T1000 (cell line): ENCODE data around the gene ATP23.

Source experiments
- DNase-seq: peaks from one replicate; lab custom pipeline; 2025; ENCODE audit warnings: mixed read lengths; lab: John Stamatoyannopoulos, UW

The ATP23 gene

DNA sequence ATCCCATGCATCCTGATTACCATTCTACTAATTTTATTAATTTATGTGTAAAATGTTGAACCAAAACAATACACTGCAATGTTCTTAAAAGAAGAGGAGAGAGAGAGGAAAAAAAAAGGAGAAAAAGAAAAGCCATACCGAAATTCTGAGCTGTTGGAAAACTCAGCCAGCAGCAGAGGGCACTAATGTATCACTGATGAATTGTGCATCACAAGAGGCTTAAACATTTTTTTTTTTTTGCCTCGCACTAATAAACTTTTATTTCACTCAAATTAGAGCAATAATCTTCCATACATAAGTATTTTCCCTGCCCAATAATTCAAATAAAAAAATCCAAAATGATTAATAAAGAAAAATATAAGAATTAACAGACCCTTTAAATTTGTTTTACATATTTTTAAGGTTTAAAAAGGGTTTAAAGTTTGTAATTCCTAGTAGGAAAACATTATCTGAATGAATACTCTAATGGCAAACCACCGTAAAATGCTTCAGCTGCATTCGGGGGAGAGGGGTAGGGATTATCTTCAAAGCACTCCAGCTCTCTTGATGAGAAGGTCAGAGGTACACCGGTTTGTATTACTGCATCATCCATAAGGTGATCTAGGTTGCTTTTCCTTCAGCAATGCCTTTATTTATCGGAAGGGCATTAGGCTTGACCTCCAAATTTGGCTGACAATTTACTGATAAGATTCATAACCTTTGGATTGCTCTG is 41.9 kb downstream of the ATP23 start:
- DNase-seq = no peak

DNA sequence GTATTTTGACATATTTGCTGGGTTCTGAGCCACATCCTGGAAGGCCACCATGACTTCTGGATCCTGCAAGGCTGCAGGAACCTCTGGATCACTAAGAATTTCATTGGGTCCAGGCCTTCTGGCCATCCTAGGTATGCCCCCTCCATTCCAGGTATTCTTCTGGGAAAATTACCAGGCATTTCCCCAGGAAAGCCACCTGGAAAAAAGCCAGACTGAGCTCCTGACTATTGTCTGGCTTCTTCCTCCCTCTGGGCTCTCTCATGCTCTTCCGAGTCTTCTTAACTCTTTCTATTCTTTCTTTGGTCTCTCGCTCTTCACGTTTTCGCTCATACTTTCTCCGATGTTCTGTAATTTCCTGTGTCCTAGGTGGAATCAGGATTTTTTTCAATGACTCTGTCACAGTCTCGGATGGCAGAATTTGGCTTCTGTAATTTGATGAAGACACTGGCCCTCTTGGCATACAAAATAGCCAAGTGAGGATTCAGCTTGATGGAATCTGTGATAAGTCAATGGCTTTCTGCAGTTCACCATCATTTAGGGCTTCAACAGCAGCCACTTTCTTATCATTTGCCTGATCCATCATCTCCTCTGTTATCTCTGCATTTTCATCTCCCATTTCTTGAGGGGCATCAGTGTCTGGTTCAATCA is 42.6 kb downstream of the ATP23 start:
- DNase-seq = no peak

DNA sequence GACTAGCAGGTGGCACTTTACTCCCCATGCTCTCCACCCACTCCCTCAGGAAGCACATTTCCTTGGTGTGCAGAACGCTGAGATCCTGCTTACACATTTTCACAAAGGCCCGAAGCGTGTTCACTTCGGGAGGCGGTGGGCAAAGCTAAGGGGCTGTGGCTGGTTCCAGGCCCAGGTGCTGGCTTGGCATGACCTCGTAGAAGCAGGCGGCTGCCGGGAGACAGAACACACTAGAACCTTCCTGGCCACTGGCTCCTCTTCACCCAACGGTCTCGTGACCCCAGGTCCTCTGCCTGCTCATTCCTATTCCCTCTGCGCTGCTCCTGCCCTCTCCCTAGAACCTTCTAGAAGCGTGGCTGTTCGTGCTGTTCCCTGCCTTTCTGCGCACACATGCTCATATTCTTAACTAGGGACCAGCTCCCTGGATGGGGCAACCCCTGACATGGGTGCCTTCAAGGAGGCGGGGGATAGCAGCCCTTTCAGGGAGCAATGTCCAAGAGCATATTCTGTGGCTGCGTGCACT is 43.3 kb downstream of the ATP23 start:
- no peak for DNase-seq

DNA sequence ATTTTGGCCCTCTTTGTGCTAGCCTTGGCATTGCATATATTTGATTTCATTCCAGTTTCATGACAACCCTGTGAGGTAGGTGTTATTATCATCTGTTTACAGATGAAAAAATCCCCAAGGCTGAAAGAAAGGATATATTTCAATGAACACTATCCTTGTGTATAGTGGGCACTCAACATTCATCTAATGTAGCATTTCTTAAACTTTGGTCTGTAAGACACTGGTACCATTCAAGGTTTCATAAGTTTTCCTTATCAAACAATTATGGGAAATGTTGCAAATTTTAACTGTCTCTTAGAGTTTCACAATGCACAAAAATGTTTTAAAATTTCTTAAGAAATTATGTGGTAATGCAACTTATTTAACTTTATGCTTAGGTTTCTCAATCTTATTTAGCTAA is 44.3 kb downstream of the ATP23 start:
- no peak for DNase-seq

DNA sequence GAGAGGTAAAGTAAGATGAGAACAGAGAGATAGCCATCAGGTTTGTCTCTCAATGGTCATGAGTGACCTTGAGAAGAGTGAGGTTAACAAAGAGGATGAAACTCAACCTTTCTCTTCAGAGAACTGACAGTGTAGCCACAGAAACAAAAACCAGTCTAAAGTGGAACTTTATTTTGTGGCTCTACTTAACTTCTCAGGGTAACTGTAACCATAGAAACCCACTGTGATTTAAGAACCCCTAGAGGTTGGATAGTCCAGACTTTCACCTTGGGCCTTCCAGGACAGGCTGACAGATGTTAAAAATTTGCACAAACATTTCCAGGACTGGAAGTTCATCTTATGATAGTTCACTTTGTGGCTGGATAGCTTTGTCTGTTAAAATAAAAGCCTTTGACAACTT is 48.5 kb downstream of the ATP23 start:
- DNase-seq = no peak

DNA sequence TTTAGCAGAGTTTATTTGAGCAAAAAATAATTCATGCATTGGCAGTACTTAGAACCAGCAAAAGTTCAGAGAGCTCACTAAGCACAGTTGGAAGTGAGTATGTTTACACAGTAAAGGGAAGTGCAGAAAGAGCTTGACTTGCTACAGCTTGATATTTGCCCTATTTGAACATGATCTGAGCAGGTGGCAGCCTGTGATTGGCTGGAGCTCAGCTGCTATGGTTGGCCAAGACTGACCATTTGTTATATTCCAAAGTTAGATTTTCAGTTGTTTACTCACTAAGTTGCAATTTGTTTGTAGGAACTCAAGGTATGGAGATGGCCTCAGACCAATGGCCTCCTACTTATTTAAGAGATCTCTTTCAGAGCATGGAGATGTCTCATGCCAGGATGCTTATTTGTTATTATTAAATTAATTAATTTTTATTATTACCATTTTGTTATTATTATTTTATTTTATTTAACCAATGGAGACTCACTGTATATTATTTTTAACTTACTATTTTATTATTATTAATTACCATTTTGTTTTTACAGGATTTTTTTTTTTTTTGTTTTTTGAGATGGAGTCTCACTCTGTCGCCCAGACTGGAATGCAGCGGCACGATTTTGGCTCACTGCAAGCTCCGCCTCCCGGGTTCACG is 49.0 kb downstream of the ATP23 start:
- no peak for DNase-seq

DNA sequence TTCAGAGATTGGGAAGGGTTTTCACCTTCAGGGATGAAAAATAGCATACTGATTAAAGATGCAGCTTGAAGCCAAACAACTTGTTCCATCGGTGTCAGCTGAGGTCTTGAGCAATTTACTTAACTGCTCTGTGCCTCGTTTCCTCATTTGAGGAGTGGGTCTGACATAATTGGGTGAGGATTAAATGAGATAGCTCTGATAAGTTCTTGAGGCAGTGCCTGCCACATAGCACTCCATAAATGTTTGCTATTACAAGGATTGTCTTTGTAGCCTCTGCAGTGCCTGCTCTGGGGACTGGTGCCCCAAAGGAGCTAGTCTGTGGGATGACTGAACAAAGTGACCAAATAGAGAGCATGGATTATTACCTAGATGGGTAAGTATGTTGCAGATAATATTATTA is 50.6 kb downstream of the ATP23 start:
- DNase-seq = no peak

DNA sequence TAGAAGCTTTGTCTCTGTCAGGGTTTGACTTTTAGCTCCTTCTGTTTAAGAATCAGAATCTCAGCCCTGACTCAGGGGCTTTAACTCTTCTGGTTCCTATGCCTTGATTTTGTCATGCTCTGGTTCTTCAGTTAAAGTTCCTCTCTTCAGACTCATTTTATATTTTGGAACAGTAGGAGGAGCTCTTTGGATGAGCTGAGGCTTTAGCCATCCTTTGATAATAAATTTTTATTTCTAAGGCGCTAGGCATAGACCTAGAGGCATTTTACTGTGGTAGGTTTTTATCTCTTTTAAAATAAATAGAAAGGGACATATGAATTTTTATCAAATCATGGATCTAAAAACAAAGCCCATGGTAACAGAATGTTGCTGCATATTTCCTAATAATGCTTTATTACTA is 51.7 kb downstream of the ATP23 start:
- DNase-seq = no peak

DNA sequence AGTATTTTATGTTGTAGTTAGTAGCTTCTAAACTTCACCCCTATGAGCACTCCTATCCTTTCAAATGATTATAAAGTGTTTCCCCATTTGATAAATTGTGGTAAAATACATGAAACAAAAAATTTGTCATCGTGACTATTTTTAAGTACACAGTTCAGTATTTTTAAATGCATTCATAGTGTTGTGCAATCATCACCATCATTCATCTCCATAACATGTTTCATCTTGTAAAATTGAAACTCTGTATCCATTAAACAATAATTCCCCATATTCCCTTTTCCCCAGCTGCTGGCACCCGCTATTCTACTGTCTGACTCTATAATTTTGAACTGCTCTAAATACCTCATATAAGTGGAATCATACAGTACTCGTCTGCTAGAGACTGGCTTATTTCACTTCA is 52.5 kb downstream of the ATP23 start:
- DNase-seq = no peak

DNA sequence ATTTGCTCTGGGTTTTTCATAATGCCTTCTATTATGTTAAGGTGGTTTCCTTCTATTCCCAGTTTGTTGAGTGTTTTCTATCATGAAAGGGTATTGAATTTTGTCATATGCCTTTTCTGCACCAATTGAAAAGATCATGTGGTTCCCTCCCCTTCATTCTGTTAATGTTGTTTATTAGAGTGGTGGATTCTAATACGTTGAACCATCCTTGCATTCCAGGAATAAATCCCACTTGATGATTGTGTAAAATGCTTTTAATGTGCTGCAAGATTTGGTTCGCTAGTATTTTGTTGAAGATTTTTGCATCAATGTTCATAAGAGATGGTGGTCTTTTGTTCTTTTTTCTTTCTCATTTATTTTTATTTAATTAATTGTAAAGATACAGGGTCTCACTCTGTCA is 55.2 kb downstream of the ATP23 start:
- no peak for DNase-seq

DNA sequence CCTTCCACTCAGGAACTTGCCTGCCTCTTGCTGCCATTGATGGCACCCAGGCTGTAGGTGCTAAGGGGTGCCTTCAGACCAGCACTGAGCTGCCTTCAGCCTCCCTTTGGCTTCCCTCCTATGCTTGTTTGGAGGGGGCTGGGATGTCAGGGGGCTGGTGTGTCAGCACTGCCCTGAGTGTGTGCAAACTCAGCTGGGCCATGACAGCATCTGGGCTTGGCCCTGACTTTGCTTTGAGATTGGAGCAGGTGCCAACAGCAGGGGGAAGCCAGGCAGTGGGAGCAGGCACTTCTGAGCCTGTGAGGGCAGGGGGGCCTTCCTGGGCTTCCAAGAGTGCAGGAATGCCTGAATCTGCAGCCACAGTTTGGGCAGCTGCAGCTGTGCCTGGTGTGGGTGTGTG is 56.9 kb downstream of the ATP23 start:
- no peak for DNase-seq

DNA sequence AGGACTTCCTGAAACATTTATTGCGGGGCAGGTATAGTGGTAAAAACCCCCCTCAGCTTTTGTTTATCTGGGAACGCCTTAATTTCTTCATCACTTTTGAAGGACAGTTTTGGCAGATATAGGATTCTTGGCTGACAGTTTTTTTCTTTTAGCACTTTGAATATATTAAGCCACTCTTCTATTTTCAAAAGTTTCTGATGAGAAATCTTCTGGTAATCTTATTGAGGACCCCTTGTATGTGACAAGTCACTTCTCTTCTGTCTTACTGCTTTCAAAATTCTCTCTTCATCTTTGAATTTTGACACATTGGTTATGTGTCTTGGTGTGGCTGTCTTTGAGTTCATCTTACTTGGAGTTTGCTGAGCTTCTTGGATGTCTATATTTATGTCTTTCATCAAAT is 59.1 kb downstream of the ATP23 start:
- no peak for DNase-seq

DNA sequence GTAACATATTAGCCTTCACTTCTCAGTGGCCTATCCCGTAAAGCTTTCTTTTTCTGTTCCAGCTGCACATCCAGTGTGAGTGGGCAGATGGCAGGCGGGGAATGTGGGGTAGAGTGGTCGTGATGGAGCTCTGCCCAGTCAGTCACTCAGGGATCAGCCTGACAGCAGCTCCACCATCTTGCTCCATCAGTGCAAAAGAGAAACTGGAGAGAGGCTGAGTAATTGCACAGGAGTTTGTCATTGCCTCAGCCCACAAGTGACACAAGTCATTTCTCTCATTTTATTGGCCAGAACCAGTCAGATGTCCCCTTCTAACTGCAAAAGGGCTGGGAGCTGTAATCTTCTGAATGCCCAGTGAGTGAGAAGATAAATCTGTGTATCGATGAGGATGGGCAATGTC is 66.5 kb downstream of the ATP23 start:
- DNase-seq = no peak

DNA sequence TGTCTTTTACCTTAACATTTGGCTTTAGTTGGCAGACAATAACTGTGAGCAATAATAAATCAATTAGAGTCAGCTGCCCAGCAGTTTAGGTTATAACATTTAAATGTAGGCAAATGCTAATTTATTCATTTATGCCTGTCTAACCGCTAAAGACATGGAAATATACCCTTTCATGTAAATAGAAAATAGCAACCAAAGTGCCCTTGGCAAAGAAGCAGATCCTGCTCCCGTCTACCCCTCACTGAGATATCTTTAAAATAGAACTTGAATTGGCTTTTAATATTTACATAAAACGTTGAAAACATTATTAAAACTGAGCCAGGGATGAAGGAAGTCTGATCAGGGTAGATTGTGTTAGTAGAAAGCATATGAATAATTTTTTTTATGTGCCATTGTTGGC is 67.3 kb downstream of the ATP23 start:
- no peak for DNase-seq
